Bronchial epithelial cell (primary cell): ENCODE data around the gene CACNA2D1. TPM values are rescaled to one million over a fixed set of nuclear protein-coding genes. Genes with fewer than 3 reads are reported as not detected.

Source experiments
- DNase-seq: peaks from one replicate; pipeline ENCODE4 v3.0.0-alpha.2; 2010; ENCODE audit warnings: low read depth
- FAIRE-seq: peaks from 2 replicates; lab custom pipeline; 2011; peaks lifted over from hg19 to GRCh38; lab: Jason Lieb, UNC
- H3K27me3 ChIP-seq: 2 replicates; pipeline ENCODE4 v1.5.1; 2011; ENCODE audit warnings: low read length; ENCODE audit not compliant: control insufficient read depth, insufficient read depth
- H3K36me3 ChIP-seq: 2 replicates; pipeline ENCODE4 v1.5.1; 2011; ENCODE audit warnings: low read length; ENCODE audit not compliant: control insufficient read depth, insufficient read depth
- H3K4me3 ChIP-seq: 2 replicates; pipeline ENCODE4 v1.5.1; 2011; ENCODE audit warnings: mild to moderate bottlenecking, low read depth, low read length, control low read depth
- total RNA-seq: library from RNA; depleted of rRNA; stranded (reverse); fragments of >200 nt; gene quantifications from 2 replicates; pipeline ENCODE4 v1.2.1, GENCODE V29; 2014
- TF ChIP-seq, protein P1 (sequence below): IDR thresholded peaks from 2 replicates; pipeline ENCODE4 v1.5.1; 2011; ENCODE audit warnings: mild to moderate bottlenecking, moderate library complexity, low read length, control low read depth, inconsistent platforms; ENCODE audit not compliant: insufficient read depth, severe bottlenecking

The CACNA2D1 gene
- total RNA-seq, 1 donor from 2014 or later: 1.1 TPM

DNA sequence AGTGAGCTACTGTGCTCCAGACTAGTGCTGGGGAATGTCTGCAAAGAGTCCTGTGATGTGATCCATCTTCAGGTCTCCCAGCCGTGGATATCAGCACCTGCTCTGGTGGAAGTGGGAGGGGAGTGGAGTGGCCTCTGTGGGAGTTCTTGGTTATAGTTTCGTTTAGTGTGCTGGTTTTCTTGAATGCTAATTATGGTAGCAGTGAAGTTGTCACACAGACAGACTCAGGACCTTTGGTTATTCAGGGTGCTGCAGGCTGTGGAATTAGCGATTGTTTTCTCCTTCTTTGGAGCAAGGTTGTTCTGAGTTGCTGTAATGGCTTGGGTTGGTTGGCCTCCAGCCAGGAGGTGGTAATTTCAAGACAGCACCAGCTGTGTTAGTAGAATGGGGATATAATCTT lies 541.0 kb downstream of the CACNA2D1 start:
- TF ChIP-seq, protein P1, sequence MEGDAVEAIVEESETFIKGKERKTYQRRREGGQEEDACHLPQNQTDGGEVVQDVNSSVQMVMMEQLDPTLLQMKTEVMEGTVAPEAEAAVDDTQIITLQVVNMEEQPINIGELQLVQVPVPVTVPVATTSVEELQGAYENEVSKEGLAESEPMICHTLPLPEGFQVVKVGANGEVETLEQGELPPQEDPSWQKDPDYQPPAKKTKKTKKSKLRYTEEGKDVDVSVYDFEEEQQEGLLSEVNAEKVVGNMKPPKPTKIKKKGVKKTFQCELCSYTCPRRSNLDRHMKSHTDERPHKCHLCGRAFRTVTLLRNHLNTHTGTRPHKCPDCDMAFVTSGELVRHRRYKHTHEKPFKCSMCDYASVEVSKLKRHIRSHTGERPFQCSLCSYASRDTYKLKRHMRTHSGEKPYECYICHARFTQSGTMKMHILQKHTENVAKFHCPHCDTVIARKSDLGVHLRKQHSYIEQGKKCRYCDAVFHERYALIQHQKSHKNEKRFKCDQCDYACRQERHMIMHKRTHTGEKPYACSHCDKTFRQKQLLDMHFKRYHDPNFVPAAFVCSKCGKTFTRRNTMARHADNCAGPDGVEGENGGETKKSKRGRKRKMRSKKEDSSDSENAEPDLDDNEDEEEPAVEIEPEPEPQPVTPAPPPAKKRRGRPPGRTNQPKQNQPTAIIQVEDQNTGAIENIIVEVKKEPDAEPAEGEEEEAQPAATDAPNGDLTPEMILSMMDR: no peak
- DNase-seq (no peak), FAIRE-seq (no peak)
- Histone ChIP-seq H3K27me3 (no peaks in the 10 kb centered on the region), H3K4me3 (no peak overlapping the region), H3K36me3 (no peaks in the 10 kb centered on the region)
